ENCODE data around the gene NRG2. TPM values are rescaled to one million over a fixed set of nuclear protein-coding genes. Genes with fewer than 3 reads are reported as not detected.
A peak's percentile ranks its signal among the peaks of the same experiment; 100 is the strongest.

The NRG2 gene
- total RNA-seq, 6 donors from 2014 or later, result 0.46 to 4.2 (median 1.5) TPM

- Histone ChIP-seq H3K9me3 (no peaks in the 10 kb centered on the region), H3K4me3 (no peak overlapping the region), H3K27ac (no peak overlapping the region), H3K27me3 (no peaks in the 10 kb centered on the region), H3K36me3 (no peaks in the 10 kb centered on the region), H3K4me1 (no peaks in the 10 kb centered on the region)
- no peak for DNase-seq
- TF ChIP-seq POLR2A (IDR thresholded peaks at IDR 0.05), result no peak
- TF ChIP-seq CTCF (IDR thresholded peaks at IDR 0.05), result no peak
- TF ChIP-seq EP300 (IDR thresholded peaks at IDR 0.05), result no peak
- no peak for TF ChIP-seq POLR2AphosphoS5 (IDR thresholded peaks at IDR 0.05)
- WGBS, 2 donors, result 79 to 87% methylated on average over 3 of the region's 3 CpGs
- peak in 1 of 2 donors; percentile 51 for ATAC-seq (ENCODE audit: low FRiP score in 2 of 2)
These were observed 57.4 kb downstream of the NRG2 start for GRCh38 chr5:139985733-139986132.

- no peak overlapping the region for H3K4me3 ChIP-seq
- H3K36me3 ChIP-seq, result no peaks in the 10 kb centered on the region
- DNase-seq, result no peak
- WGBS, 2 donors, result 47 to 59% methylated on average over 5 of the region's 5 CpGs
- H3K27ac ChIP-seq, result no peak overlapping the region
- no peaks in the 10 kb centered on the region for H3K27me3 ChIP-seq
- no peak for TF ChIP-seq EP300 (IDR thresholded peaks at IDR 0.05)
- no peak for TF ChIP-seq POLR2AphosphoS5 (IDR thresholded peaks at IDR 0.05)
- TF ChIP-seq CTCF (IDR thresholded peaks at IDR 0.05), result no peak
- no peak for TF ChIP-seq POLR2A (IDR thresholded peaks at IDR 0.05)
- no peaks in the 10 kb centered on the region for H3K4me1 ChIP-seq
- no peaks in the 10 kb centered on the region for H3K9me3 ChIP-seq
- ATAC-seq (ENCODE audit: low FRiP score in 2 of 2), result no peak
These were observed 57.8 kb downstream of the NRG2 start for GRCh38 chr5:139985290-139985689.

GRCh38 chr5:139984816-139985215, 58.3 kb downstream of the NRG2 start:
- TF ChIP-seq EP300 (IDR thresholded peaks at IDR 0.05) (no peak), POLR2A (IDR thresholded peaks at IDR 0.05) (no peak), POLR2AphosphoS5 (IDR thresholded peaks at IDR 0.05) (no peak), CTCF (IDR thresholded peaks at IDR 0.05) (no peak)
- WGBS, 2 donors, result 86 to 90% methylated on average over 1 of the region's 1 CpG
- ATAC-seq (ENCODE audit: low FRiP score in 2 of 2), result no peak

GRCh38 chr5:139982975-139983240, 60.2 kb downstream of the NRG2 start:
- Histone ChIP-seq H3K36me3 (no peaks in the 10 kb centered on the region), H3K4me3 (no peak overlapping the region), H3K4me1 (no peaks in the 10 kb centered on the region), H3K9me3 (no peaks in the 10 kb centered on the region), H3K27ac (no peak overlapping the region), H3K27me3 (no peaks in the 10 kb centered on the region)
- ATAC-seq (ENCODE audit: low FRiP score in 2 of 2) (no peak), DNase-seq (no peak)
- TF ChIP-seq POLR2A (IDR thresholded peaks at IDR 0.05) (no peak), POLR2AphosphoS5 (IDR thresholded peaks at IDR 0.05) (no peak), CTCF (IDR thresholded peaks at IDR 0.05) (no peak)

More at GRCh38 chr5:139984816-139985215, 58.3 kb downstream of the NRG2 start:
- H3K27ac ChIP-seq, result no peak overlapping the region
- no peak for DNase-seq
- no peaks in the 10 kb centered on the region for H3K4me1 ChIP-seq
- H3K36me3 ChIP-seq, result no peaks in the 10 kb centered on the region
- no peak overlapping the region for H3K4me3 ChIP-seq
- no peaks in the 10 kb centered on the region for H3K27me3 ChIP-seq
- no peaks in the 10 kb centered on the region for H3K9me3 ChIP-seq

GRCh38 chr5:139982157-139982974, 60.7 kb downstream of the NRG2 start:
- TF ChIP-seq CTCF (IDR thresholded peaks at IDR 0.05) (no peak), EP300 (IDR thresholded peaks at IDR 0.05) (no peak), POLR2A (IDR thresholded peaks at IDR 0.05) (no peak), POLR2AphosphoS5 (IDR thresholded peaks at IDR 0.05) (no peak)
- no peaks in the 10 kb centered on the region for H3K36me3 ChIP-seq
- H3K4me3 ChIP-seq, result no peak overlapping the region
- H3K9me3 ChIP-seq, result no peaks in the 10 kb centered on the region
- ATAC-seq (ENCODE audit: low FRiP score in 2 of 2) (no peak), DNase-seq (no peak)
- H3K27ac ChIP-seq, result no peak overlapping the region
- H3K27me3 ChIP-seq, result no peaks in the 10 kb centered on the region
- no peaks in the 10 kb centered on the region for H3K4me1 ChIP-seq
- WGBS, 2 donors, result 74 to 75% methylated on average over 15 of the region's 15 CpGs
